Memory B cell (primary cell): ENCODE results near the gene FASTK.
A peak's percentile ranks its signal among the peaks of the same experiment; 100 is the strongest.

Experiments
- ATAC-seq: fragments of 150-1000 bp; cut with Tn5 transposase; 2 replicates; pipeline ENCODE4 v1.10.0; 2021; ENCODE audit warnings: low read depth, mild to moderate bottlenecking, moderate library complexity
- DNase-seq, 2 donors: peaks; one replicate each; pipeline ENCODE4 v3.0.0; 2022; ENCODE audit warnings: low spot score in 2 of 2
- H3K27ac Mint-ChIP-seq: one replicate; pipeline ENCODE4 v1.8.0; 2022; ENCODE audit warnings: mild to moderate bottlenecking, moderate library complexity, mixed read lengths
- H3K27me3 Mint-ChIP-seq: one replicate; pipeline ENCODE4 v1.8.0; 2022; ENCODE audit warnings: mixed read lengths
- H3K36me3 Mint-ChIP-seq: one replicate; pipeline ENCODE4 v1.8.0; 2022; ENCODE audit warnings: mild to moderate bottlenecking, mixed read lengths
- H3K4me1 Mint-ChIP-seq: one replicate; pipeline ENCODE4 v1.8.0; 2022; ENCODE audit warnings: mixed read lengths
- H3K4me3 Mint-ChIP-seq: one replicate; pipeline ENCODE4 v1.8.0; 2022; ENCODE audit warnings: mild to moderate bottlenecking, moderate library complexity, mixed read lengths
- H3K9me3 Mint-ChIP-seq: one replicate; pipeline ENCODE4 v1.8.0; 2022; ENCODE audit warnings: mixed read lengths

The FASTK gene, protein sequence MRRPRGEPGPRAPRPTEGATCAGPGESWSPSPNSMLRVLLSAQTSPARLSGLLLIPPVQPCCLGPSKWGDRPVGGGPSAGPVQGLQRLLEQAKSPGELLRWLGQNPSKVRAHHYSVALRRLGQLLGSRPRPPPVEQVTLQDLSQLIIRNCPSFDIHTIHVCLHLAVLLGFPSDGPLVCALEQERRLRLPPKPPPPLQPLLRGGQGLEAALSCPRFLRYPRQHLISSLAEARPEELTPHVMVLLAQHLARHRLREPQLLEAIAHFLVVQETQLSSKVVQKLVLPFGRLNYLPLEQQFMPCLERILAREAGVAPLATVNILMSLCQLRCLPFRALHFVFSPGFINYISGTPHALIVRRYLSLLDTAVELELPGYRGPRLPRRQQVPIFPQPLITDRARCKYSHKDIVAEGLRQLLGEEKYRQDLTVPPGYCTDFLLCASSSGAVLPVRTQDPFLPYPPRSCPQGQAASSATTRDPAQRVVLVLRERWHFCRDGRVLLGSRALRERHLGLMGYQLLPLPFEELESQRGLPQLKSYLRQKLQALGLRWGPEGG

DNA sequence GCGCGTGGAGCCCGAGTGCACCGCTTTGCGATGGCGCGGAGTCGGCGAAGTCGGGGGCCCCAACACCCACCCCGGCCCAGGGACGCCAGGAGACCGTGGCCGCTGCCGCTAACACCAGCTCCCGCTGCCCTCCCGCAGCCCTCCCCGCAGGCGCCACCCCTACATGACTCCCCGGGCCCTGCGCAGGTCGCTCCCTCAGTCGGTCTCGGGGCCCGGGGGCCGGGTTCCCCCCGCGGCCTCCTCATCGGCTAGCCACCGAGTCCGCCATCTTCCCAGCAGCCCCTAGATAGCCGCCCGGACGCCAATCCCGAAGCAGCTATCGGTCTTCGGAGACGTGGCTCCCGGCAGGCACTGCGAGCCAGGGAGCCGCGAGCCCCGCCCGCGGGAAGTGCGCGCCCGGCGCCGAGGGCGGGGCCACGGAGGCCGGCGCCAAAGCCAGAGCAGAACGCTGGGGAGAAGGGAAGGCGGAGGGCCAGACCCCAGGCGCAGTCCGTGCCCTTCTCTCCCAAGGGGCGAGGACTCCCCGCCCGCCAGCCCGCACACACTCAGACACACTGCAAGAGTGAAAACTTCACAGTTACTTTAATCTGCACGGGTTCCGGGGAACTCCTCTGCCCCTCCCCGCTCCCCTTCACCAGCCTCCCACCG lies at the start of gene FASTK:
Gene FASTK (minus strand): TSS at position 288 of the 648 bp plus-strand sequence. CDS start 43 bp downstream, at position 245.
- DNase-seq (peak; percentile 77 to 78), ATAC-seq (peak; percentile 75)
- peaks cover 2% of the 10 kb centered on the region for H3K27me3 Mint-ChIP-seq
- peaks cover 6% of the 10 kb centered on the region for H3K36me3 Mint-ChIP-seq
- peak within 1 kb of the TSS; percentile 91 for H3K27ac Mint-ChIP-seq
- peak within 1 kb of the TSS; percentile 90 for H3K4me3 Mint-ChIP-seq
- H3K9me3 Mint-ChIP-seq: no peaks in the 10 kb centered on the region
- peaks cover 32% of the 10 kb centered on the region for H3K4me1 Mint-ChIP-seq

DNA sequence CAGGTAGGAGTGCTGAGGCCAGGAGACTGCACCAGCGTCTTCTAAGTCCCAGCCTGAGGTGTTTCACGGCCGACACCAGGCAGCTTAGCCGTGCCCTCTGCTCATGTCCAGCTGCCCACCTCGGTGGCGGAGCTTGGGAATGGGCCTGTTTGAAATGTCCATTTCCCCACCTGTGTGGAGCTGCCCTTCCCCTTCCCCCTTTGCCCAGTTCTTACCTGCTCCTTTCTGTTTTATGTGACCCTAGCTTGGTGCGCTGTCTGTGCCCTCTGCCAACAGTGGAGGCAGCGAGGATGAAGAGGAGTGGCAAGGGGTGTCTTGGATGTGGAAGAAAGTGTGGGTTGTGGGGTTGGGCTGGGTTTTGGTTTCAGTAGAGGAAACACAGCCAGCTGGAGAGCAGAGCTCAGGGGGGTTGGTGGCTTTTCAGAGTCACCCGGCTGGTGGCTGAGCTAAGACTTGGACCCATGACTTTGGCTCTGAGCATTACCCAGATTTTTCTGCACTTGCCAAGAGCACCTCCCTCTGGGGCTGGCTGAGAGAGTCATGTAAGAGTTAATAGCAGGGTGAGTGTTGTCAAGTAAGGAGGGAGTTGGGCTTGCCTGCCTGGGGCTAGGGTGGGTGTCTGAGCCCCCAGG lies 49.5 kb upstream of the FASTK start:
- H3K36me3 Mint-ChIP-seq: peaks cover 13% of the 10 kb centered on the region
- H3K4me3 Mint-ChIP-seq: no peak overlapping the region
- no peaks in the 10 kb centered on the region for H3K9me3 Mint-ChIP-seq
- DNase-seq (no peak), ATAC-seq (no peak)
- no peak overlapping the region for H3K27ac Mint-ChIP-seq
- H3K4me1 Mint-ChIP-seq: no peaks in the 10 kb centered on the region
- no peaks in the 10 kb centered on the region for H3K27me3 Mint-ChIP-seq

DNA sequence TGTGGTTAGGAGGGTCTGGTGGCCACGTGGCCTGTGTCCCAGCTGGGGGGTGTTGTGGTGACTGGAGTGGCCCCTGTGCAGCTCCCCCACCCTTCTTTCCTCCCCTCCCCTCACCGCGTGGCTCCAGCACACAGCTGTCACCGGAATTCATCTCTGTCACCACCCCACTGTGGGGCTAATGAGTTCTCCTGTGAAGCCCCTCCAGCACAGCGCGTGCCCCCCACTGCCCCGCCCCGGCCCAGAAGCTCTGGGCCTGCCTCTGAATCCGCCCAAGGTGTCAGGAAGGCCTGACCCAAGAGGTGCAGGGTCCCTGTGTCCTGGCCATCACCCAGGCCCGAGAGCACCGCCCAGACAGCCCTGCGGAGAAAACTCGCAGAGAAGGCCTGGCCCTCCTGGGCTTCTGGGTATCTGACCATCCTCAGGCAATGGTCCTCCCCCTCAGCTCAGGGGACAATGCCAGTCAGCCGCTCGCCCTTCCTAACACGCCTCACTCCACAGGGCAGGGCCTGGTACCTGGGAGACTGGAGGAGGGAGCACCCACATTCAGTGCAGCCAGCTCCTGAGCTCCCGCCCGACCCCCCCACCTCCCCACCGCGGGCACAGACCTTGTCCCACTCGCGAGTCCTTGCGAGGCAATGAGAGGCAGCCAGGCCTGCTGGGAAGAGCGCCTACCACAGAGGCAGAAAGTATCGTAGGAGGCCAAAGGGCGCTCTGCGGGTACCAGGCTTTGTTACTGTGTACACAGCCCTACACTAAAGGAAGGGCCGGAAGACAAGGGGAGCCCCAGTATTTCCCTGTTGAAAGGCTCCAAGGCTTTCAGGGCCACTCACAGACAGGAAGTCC lies 48.7 kb upstream of the FASTK start:
- ATAC-seq (no peak), DNase-seq (no peak)
- H3K27ac Mint-ChIP-seq: no peak overlapping the region
- peaks cover 12% of the 10 kb centered on the region for H3K36me3 Mint-ChIP-seq
- H3K27me3 Mint-ChIP-seq: no peaks in the 10 kb centered on the region
- no peaks in the 10 kb centered on the region for H3K9me3 Mint-ChIP-seq
- H3K4me3 Mint-ChIP-seq: no peak overlapping the region
- no peaks in the 10 kb centered on the region for H3K4me1 Mint-ChIP-seq

DNA sequence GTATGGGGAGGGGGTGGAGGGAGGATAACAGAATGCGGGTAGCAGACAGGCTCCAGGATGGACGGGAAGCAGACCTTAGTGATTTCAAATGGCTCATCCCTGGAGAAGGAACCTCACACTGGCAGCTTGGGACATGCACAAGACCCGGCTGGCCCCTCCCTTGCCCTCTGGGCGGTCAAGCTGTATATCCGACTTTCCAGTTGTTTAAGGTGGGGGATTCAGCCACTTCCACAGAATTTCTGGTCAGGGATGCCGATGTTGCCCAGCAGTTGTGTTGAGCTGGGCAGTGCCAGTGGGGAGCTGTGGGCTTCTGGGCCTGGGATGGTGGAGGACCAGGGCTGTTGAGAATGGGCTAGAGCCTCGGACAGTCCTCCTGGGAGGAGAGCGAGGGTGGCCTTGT lies 48.1 kb upstream of the FASTK start:
- Mint-ChIP-seq H3K4me1 (peaks cover 3% of the 10 kb centered on the region), H3K4me3 (no peak overlapping the region), H3K27me3 (no peaks in the 10 kb centered on the region), H3K27ac (no peak overlapping the region), H3K36me3 (peaks cover 15% of the 10 kb centered on the region), H3K9me3 (no peaks in the 10 kb centered on the region)
- ATAC-seq (no peak), DNase-seq (no peak)

DNA sequence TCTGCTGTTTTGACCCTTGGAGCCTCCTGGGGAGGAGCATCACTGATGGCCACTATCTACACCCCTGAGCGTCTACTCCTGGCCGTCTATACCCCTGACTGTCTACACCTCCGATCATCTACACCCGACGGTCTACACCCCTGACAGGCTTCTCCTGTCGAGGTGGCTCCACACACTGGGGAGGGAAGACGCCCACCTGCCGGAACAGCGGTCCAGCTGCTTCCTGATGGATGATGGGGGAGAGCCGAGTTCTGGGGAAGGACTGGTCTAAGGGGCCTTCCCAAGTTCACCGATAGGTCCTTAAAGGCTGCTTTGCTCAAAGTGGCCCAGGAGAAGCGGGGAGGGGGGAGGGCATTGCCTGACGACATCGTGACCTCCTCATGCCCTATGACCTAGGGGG lies 47.5 kb upstream of the FASTK start:
- Mint-ChIP-seq H3K9me3 (no peaks in the 10 kb centered on the region), H3K4me3 (no peak overlapping the region), H3K36me3 (peaks cover 19% of the 10 kb centered on the region), H3K4me1 (peaks cover 4% of the 10 kb centered on the region), H3K27me3 (no peaks in the 10 kb centered on the region), H3K27ac (no peak overlapping the region)
- ATAC-seq (no peak), DNase-seq (no peak)

DNA sequence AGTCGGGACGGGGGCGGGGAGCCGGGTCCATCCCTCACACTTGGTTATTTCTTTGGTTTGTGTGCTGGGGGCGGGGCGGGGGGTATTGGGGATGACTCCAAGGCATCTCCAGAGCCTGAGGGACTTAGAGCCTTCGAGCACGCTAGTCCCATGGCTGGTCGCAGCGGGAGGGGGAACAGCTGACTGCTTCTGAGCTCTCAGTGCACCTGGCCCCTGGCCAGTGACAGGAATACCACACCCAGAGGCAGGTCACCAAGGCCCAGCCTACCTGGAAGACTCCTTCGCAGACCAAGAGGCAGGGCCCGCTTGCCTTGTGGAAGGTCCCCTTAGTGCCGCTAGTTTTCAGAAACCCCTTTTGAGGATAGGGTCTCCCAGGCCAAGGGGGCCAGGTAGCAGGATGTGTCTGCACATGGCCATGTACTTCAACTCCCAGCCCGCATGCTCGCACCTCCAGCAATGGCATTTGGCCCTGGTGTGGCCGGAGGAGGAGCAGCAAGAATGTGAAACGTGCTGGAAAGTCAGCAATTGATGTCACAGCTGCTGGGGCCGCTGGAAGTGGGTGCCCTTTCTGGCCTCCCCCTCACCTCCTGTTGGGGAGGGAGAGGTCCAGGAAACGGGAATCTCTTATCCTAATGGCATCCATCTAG lies 46.0 kb upstream of the FASTK start:
- ATAC-seq: no peak
- peaks cover 21% of the 10 kb centered on the region for H3K36me3 Mint-ChIP-seq
- no peaks in the 10 kb centered on the region for H3K27me3 Mint-ChIP-seq
- DNase-seq: no peak
- H3K9me3 Mint-ChIP-seq: no peaks in the 10 kb centered on the region
- peaks cover 4% of the 10 kb centered on the region for H3K4me1 Mint-ChIP-seq
- H3K27ac Mint-ChIP-seq: no peak overlapping the region
- H3K4me3 Mint-ChIP-seq: no peak overlapping the region

DNA sequence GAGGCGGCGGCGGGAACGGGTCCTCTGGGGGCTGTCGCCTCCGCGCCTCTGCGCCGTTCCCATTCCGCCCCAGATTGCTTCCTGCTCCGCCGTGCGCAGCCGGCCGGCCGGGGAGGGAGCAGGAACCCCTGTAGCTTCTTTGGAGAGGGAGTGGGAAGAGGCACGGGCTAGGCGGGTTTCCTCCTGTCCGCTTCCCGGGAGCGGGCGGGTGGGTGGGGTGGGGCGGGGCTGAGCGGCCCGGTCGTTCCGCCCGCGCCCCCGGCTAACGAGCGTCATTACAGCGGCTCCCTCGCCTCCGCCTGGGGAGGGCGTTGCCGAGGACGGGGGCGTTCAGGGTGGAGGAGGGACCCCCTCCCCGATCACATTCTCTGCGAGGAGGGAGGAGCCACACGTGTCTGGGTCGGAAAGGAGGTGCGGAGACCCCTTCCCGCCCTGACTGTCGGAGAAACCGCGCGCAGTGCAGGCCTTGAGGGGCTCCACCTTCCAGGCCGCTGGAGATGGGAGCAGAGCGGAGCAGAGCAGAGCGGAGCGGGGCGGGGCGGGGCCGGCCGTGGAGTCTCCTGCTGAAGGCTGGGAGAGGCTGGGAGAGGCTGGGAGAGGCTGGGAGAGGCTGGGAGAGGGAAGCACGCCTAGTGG lies 45.4 kb upstream of the FASTK start:
- H3K27ac Mint-ChIP-seq: no peak overlapping the region
- DNase-seq (no peak), ATAC-seq (no peak)
- H3K36me3 Mint-ChIP-seq: peaks cover 26% of the 10 kb centered on the region
- H3K27me3 Mint-ChIP-seq: no peaks in the 10 kb centered on the region
- peaks cover 4% of the 10 kb centered on the region for H3K4me1 Mint-ChIP-seq
- no peaks in the 10 kb centered on the region for H3K9me3 Mint-ChIP-seq
- no peak overlapping the region for H3K4me3 Mint-ChIP-seq

DNA sequence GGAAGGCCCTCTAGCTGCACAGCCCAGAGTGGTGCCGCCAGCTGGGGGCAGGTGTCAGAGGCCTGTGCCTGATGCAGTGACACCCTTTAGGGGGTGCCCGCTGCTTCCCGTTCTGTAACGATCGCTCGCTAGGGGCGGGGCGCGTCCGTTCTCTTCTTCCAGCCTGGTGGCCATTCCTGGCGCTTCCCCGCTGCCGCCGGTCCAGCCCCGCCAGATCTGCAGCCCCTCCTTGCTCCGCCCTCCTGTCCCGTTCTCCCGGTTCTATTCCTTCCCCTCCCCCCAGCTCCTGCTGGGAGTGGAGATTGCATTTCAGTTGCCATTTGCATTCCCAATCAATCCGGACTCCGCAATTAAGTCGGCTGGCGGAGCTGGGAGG lies 44.8 kb upstream of the FASTK start:
- H3K9me3 Mint-ChIP-seq: no peaks in the 10 kb centered on the region
- no peak overlapping the region for H3K4me3 Mint-ChIP-seq
- DNase-seq (no peak), ATAC-seq (no peak)
- H3K36me3 Mint-ChIP-seq: peaks cover 29% of the 10 kb centered on the region
- H3K4me1 Mint-ChIP-seq: peaks cover 4% of the 10 kb centered on the region
- no peaks in the 10 kb centered on the region for H3K27me3 Mint-ChIP-seq
- H3K27ac Mint-ChIP-seq: no peak overlapping the region

DNA sequence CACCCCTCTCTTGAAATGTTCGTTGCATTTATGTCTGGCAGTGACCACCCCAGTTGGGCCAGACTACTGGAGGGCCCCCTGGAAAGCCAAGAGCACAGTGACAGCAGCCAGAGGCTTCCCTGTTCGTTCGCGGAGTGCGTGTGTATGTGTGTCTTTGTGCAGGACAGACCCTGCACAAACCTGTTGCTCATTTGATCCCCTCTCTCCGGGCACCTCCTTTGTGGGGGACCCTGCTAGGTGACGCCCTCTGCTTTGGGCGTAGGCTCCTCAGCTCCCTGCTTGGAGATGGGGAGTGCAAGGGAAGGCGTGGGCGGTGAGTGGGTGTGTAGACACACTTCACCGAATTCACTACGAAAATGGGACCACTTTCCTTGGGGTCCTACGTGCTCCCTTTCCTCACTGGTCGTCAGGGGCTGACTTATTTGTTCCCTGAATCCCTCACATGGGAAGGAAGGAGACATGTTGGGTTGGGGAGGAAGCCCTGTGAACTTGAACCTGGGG lies 44.3 kb upstream of the FASTK start:
- Mint-ChIP-seq H3K9me3 (no peaks in the 10 kb centered on the region), H3K4me1 (peaks cover 4% of the 10 kb centered on the region), H3K27ac (no peak overlapping the region), H3K27me3 (no peaks in the 10 kb centered on the region), H3K4me3 (no peak overlapping the region), H3K36me3 (peaks cover 28% of the 10 kb centered on the region)
- ATAC-seq (no peak), DNase-seq (no peak)

DNA sequence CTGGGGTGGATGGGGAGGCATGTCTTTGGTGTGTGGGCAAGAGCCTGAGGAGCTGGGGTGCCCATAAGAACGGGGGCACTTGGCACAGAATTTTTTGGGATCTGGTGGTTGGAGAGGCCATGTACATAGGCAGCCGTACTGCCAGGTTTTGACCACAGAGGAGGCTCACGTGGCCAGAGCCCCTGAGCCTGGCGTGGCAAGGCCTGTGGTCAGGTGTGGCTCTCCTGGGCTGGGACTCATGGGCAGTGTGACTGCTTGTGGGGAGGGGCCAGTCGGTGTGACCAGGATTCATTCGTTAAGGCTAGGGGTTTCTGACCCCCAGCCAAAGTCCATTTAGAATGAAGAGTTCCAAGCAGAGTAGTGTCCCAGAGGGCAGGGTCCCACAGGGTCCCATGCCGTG lies 43.9 kb upstream of the FASTK start:
- H3K4me3 Mint-ChIP-seq: no peak overlapping the region
- peaks cover 4% of the 10 kb centered on the region for H3K4me1 Mint-ChIP-seq
- peaks cover 27% of the 10 kb centered on the region for H3K36me3 Mint-ChIP-seq
- no peaks in the 10 kb centered on the region for H3K9me3 Mint-ChIP-seq
- H3K27me3 Mint-ChIP-seq: no peaks in the 10 kb centered on the region
- DNase-seq: no peak
- no peak overlapping the region for H3K27ac Mint-ChIP-seq
- no peak for ATAC-seq

DNA sequence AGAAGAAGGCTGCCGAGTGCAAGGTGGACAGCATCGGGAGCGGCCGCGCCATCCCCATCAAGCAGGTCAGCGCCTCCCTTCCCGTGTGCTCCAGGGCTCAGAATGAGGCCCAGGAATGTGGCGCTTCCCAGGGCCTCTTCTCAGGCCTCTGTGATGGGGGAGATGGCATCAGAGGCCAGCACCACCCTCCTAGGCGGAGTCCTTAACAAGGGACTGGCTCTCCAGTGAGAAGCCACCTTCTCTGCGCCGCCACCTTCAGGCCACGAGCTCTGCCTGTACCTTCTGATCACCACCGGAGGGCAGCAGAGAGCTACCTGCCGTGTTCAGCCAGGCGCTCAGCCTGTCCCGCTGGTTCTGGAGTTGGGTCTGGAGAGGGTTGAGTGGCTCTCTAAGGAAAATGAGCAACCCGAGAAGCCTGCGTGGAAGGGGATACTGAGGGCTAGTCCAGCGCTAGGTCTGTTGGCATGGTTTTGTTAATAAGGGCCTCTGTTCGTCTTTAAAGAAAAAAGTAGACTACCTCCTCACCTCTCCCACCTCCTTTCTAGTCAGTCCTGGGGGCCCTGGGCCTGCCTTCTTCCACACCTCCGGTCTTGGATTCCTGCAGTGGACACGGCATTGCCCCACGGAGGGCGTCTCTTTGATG lies 43.3 kb upstream of the FASTK start:
- H3K9me3 Mint-ChIP-seq: no peaks in the 10 kb centered on the region
- ATAC-seq (peak; percentile 98), DNase-seq (peak; percentile 83 to 88)
- H3K27me3 Mint-ChIP-seq: no peaks in the 10 kb centered on the region
- no peak overlapping the region for H3K4me3 Mint-ChIP-seq
- peaks cover 4% of the 10 kb centered on the region for H3K4me1 Mint-ChIP-seq
- H3K27ac Mint-ChIP-seq: no peak overlapping the region
- H3K36me3 Mint-ChIP-seq: peaks cover 29% of the 10 kb centered on the region

DNA sequence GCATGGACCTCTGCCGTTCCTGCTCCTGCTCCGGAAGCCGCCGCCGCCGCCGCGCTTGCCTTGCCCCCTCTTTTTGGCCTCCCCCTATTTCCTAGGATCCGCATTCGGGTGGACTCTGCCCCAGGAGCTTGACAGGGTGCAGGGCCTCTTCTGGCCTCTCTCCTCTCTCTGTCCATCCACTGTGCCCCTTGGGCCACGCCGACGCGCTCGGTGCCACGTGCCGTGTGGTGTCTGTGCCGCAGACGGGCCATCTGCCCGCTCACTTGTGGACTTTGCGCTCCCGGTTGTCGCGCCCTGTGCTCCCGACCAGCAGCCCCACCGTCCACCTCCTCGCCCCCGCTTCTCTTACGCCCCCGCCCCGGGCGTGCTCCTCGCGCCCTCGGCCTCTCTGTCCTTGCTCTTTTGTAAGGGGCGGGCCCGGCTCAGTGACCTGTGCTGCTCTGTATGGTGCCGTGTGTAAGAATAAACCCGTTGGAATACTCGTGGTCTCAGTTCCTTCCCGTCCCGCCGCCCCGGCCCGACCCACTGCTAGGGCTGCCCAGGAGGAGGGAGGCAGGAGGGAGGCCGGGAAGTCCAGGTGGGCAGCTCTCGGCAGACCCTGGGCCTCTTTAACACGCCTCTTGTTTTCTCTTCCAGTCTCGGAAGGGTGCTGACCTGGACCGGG lies 42.7 kb upstream of the FASTK start:
- no peaks in the 10 kb centered on the region for H3K9me3 Mint-ChIP-seq
- DNase-seq: no peak
- ATAC-seq: no peak
- peaks cover 28% of the 10 kb centered on the region for H3K36me3 Mint-ChIP-seq
- no peak overlapping the region for H3K27ac Mint-ChIP-seq
- no peaks in the 10 kb centered on the region for H3K27me3 Mint-ChIP-seq
- H3K4me1 Mint-ChIP-seq: peaks cover 4% of the 10 kb centered on the region
- no peak overlapping the region for H3K4me3 Mint-ChIP-seq
